Mucosa of descending colon (tissue), 3 donors: Measurements from ENCODE around the gene COX7A2L. TPM values are rescaled to one million over a fixed set of nuclear protein-coding genes. Genes with fewer than 3 reads are reported as not detected.

Experiments used
- ATAC-seq: fragments of 200-7000 bp; cut with Tn5 transposase; one replicate; pipeline ENCODE4 v1.9.1; 2020; ENCODE audit warnings: mild to moderate bottlenecking, moderate library complexity
- DNase-seq, 3 donors: peaks; one replicate each; pipeline ENCODE4 v3.0.0-alpha.2; 2020
- H3K36me3 ChIP-seq: fragments of 200-600 bp; one replicate; pipeline ENCODE4 v1.8.0; 2021; ENCODE audit warnings: low read depth, mild to moderate bottlenecking
- H3K4me1 ChIP-seq: fragments of 200-600 bp; one replicate; pipeline ENCODE4 v1.8.0; 2021; ENCODE audit warnings: low read depth, mild to moderate bottlenecking
- H3K4me3 ChIP-seq: fragments of 200-600 bp; one replicate; pipeline ENCODE4 v1.8.0; 2021; ENCODE audit warnings: mild to moderate bottlenecking
- H3K9me3 ChIP-seq: fragments of 200-600 bp; one replicate; pipeline ENCODE4 v1.8.0; 2021; ENCODE audit warnings: mild to moderate bottlenecking
- CTCF ChIP-seq: fragments of 200-600 bp; IDR thresholded peaks from one replicate; pipeline ENCODE4 v1.8.0; 2022; ENCODE audit warnings: antibody characterized with exemption, mild to moderate bottlenecking
- intact Hi-C, 2 donors: fragments of 100-400 bp; cut with DNase I in 1 of 2; cut with micrococcal nuclease in 1 of 2; formaldehyde crosslinking; loops; one replicate each; pipeline versions ENCODE4 v1.11.0 to v1.11.1; 2022; cut with DNase I, micrococcal nuclease
- total RNA-seq, 3 donors: library from RNA; stranded (reverse); fragmentation: NEBNext Ultra II Directional in 2 of 3; extraction: Animal tissue kit (Norgen Biotek cat#: 25700) in 2 of 3; gene quantifications; one replicate each; pipeline versions ENCODE4 v1.2.1 to v1.2.4, GENCODE V29; 2021 to 2023
- donor health status: DM: no; HTN: no; CAD: no; lungs with moderate emphysema.
- donor health status: DM: no; HTN: no; CAD: no.
- donor health status: DM: no; HTN: yes; CAD: no.

The COX7A2L gene
- total RNA-seq, 3 donors from 2014 or later = 87.0 to 113 (median 108) TPM

GRCh38 chr2:42310007-42310515, 51.0 kb downstream of the COX7A2L start:
- intact Hi-C loops = no loop called here
- Histone ChIP-seq H3K9me3 (no peaks in the 10 kb centered on the region), H3K36me3 (no peaks in the 10 kb centered on the region), H3K4me3 (no peak overlapping the region), H3K4me1 (peaks cover 8% of the 10 kb centered on the region)
- TF ChIP-seq CTCF = no peak
- ATAC-seq = no peak
- DNase-seq = no peak

GRCh38 chr2:42309366-42309765, 51.7 kb downstream of the COX7A2L start:
- Histone ChIP-seq H3K4me3 (no peak overlapping the region), H3K36me3 (no peaks in the 10 kb centered on the region), H3K4me1 (peaks cover 8% of the 10 kb centered on the region), H3K9me3 (no peaks in the 10 kb centered on the region)
- no peak for TF ChIP-seq CTCF
- ATAC-seq = no peak
- DNase-seq = no peak
- intact Hi-C loops = no loop called here

GRCh38 chr2:42307180-42307579, 53.8 kb downstream of the COX7A2L start:
- ATAC-seq = no peak
- TF ChIP-seq CTCF = no peak
- intact Hi-C loops = no loop called here
- DNase-seq = no peak
- no peaks in the 10 kb centered on the region for H3K9me3 ChIP-seq
- peaks cover 4% of the 10 kb centered on the region for H3K36me3 ChIP-seq
- H3K4me1 ChIP-seq = peaks cover 8% of the 10 kb centered on the region
- no peak overlapping the region for H3K4me3 ChIP-seq

GRCh38 chr2:42304059-42304713, 56.8 kb downstream of the COX7A2L start:
- Histone ChIP-seq H3K4me3 (no peak overlapping the region), H3K9me3 (no peaks in the 10 kb centered on the region), H3K36me3 (peaks cover 4% of the 10 kb centered on the region), H3K4me1 (no peaks in the 10 kb centered on the region)
- DNase-seq (no peak), ATAC-seq (no peak)
- TF ChIP-seq CTCF = no peak
- intact Hi-C loops = no loop called here

- no peak for TF ChIP-seq CTCF
- peaks cover 4% of the 10 kb centered on the region for H3K36me3 ChIP-seq
- no peak for ATAC-seq
- intact Hi-C loops = no loop called here
- no peaks in the 10 kb centered on the region for H3K4me1 ChIP-seq
- H3K9me3 ChIP-seq = no peaks in the 10 kb centered on the region
- no peak for DNase-seq
- H3K4me3 ChIP-seq = no peak overlapping the region
Observed at GRCh38 chr2:42303252-42303651, 57.8 kb downstream of the COX7A2L start.
